B cell (primary cell): ENCODE data around the gene RPTOR. TPM values are rescaled to one million over a fixed set of nuclear protein-coding genes. Genes with fewer than 3 reads are reported as not detected.

ENCODE experiments used
- ATAC-seq: fragments of 200-7000 bp; cut with Tn5 transposase; one replicate; pipeline ENCODE4 v1.10.0; 2021; ENCODE audit warnings: low read depth, mild to moderate bottlenecking, moderate number of reproducible peaks, moderate library complexity
- CTCF ChIA-PET: fragments of 350-600 bp; sonication (Branson Sonifier 250); formaldehyde crosslinking; loops from one replicate; lab custom pipeline; 2021; ENCODE audit warnings: antibody characterized with exemption, inconsistent platforms; lab: Charles Lee
- POLR2A ChIA-PET: fragments of 350-600 bp; sonication (Branson Sonifier 250); formaldehyde crosslinking; loops from one replicate; lab custom pipeline; 2021; ENCODE audit warnings: antibody characterized with exemption; lab: Charles Lee
- DNase-seq: peaks from one replicate; pipeline ENCODE4 v3.0.0; 2013
- H2AFZ ChIP-seq: 2 replicates; pipeline ENCODE4 v1.6.1; 2012; ENCODE audit warnings: mild to moderate bottlenecking, low read depth, low read length; ENCODE audit not compliant: insufficient read depth, poor library complexity, severe bottlenecking
- H3K27ac ChIP-seq, 2 donors: 1 replicate in 1 of 2; 2 replicates in 1 of 2; pipeline ENCODE4 v1.5.1; 2012 to 2013; ENCODE audit warnings: low read length in 2 of 2, mild to moderate bottlenecking in 2 of 2, moderate library complexity in 1 of 2
- H3K27me3 ChIP-seq, 4 experiments: fragments of 200-600 bp in 1 of 4; sonication (generic) in 1 of 4; replicated peaks in 1 of 4; 1 replicate in 2 of 4; 2 replicates in 2 of 4; pipeline versions ENCODE4 v1.6.1 to v1.7.0; 2013 to 2016; ENCODE audit warnings: low read length in 3 of 4, mild to moderate bottlenecking in 2 of 4, mixed read lengths in 1 of 4, moderate library complexity in 1 of 4; ENCODE audit not compliant: insufficient read depth in 4 of 4, control insufficient read depth in 3 of 4; ENCODE audit errors: control extremely low read depth in 1 of 4
- H3K36me3 ChIP-seq, 2 experiments: replicated peaks in 1 of 2; 1 replicate in 1 of 2; 2 replicates in 1 of 2; pipeline versions ENCODE4 v1.6.1 to v1.7.1; 2013; ENCODE audit warnings: low read length in 1 of 2; ENCODE audit not compliant: insufficient read depth in 2 of 2, control insufficient read depth in 1 of 2; ENCODE audit errors: control extremely low read depth in 1 of 2, extremely low read depth in 1 of 2
- H3K4me1 ChIP-seq, 2 donors: fragments of 200-600 bp in 1 of 2; sonication (generic) in 1 of 2; 1 replicate in 1 of 2; 2 replicates in 1 of 2; pipeline versions ENCODE4 v1.5.1 to v1.6.1; 2013 to 2017; ENCODE audit warnings: low read length in 2 of 2; ENCODE audit not compliant: control insufficient read depth in 2 of 2, insufficient read depth in 2 of 2
- H3K4me2 ChIP-seq: replicated peaks from 2 replicates; pipeline ENCODE3; 2012; ENCODE audit warnings: mild to moderate bottlenecking, low read depth, low read length; ENCODE audit not compliant: poor library complexity, severe bottlenecking
- H3K4me3 ChIP-seq, 5 experiments: fragments of 200-600 bp in 1 of 5; sonication (generic) in 1 of 5; 1 replicate in 3 of 5; 2 replicates in 2 of 5; pipeline versions ENCODE4 v1.5.1 to v1.7.0; 2011 to 2016; ENCODE audit warnings: low read length in 4 of 5, mild to moderate bottlenecking in 4 of 5, low read depth in 2 of 5, control low read depth in 1 of 5, moderate library complexity in 1 of 5; ENCODE audit not compliant: insufficient read depth in 1 of 5; ENCODE audit errors: control extremely low read depth in 1 of 5, extremely low read depth in 1 of 5
- H3K79me2 ChIP-seq: fragments of 200-600 bp; sonication (generic); one replicate; pipeline ENCODE4 v1.6.0; 2016; ENCODE audit warnings: low read length; ENCODE audit not compliant: control insufficient read depth, insufficient read depth
- H3K9ac ChIP-seq: fragments of 200-600 bp; sonication (generic); 2 replicates; pipeline ENCODE4 v1.6.1; 2017; ENCODE audit warnings: mild to moderate bottlenecking, low read length, moderate library complexity
- H3K9me3 ChIP-seq, 3 donors: one replicate each; pipeline versions ENCODE4 v1.6.1 to v1.7.1; 2013; ENCODE audit warnings: low read length in 2 of 3; ENCODE audit not compliant: control insufficient read depth in 2 of 3, insufficient read depth in 1 of 3; ENCODE audit errors: control extremely low read depth in 1 of 3
- H4K20me1 ChIP-seq: 2 replicates; pipeline ENCODE4 v1.6.0; 2012; ENCODE audit warnings: mild to moderate bottlenecking, low read length; ENCODE audit not compliant: insufficient read depth, control insufficient read depth, poor library complexity, severe bottlenecking
- H3K27ac Mint-ChIP-seq: one replicate; pipeline ENCODE4 v1.8.0; 2021; ENCODE audit warnings: mixed read lengths
- H3K27me3 Mint-ChIP-seq: one replicate; pipeline ENCODE4 v1.8.0; 2021; ENCODE audit warnings: mixed read lengths
- H3K4me1 Mint-ChIP-seq: one replicate; pipeline ENCODE4 v1.8.0; 2021; ENCODE audit warnings: mixed read lengths
- H3K4me3 Mint-ChIP-seq: one replicate; pipeline ENCODE4 v1.8.0; 2021; ENCODE audit warnings: mixed read lengths
- H3K9me3 Mint-ChIP-seq: one replicate; pipeline ENCODE4 v1.8.0; 2022; ENCODE audit warnings: mixed read lengths; ENCODE audit not compliant: insufficient read depth
- CTCF ChIP-seq: fragments of 200-600 bp; IDR thresholded peaks from one replicate; pipeline ENCODE4 v1.8.0; 2022; ENCODE audit warnings: antibody characterized with exemption, mild to moderate bottlenecking
- EZH2 ChIP-seq: IDR thresholded peaks from 2 replicates; pipeline ENCODE4 v1.6.1; 2012; ENCODE audit warnings: borderline replicate concordance, low read depth, mild to moderate bottlenecking, moderate library complexity, low read length; ENCODE audit not compliant: insufficient read depth, poor library complexity, severe bottlenecking
- WGBS: methylation state at CpG from one replicate; pipeline ENCODE4 v1.1.5; 2013; ENCODE audit warnings: missing lambda C conversion rate; ENCODE audit not compliant: insufficient coverage; 5-methylcytosine and 5-hydroxymethylcytosine counted together
- intact Hi-C: fragments of 100-400 bp; cut with micrococcal nuclease; formaldehyde crosslinking; loops from one replicate; pipeline ENCODE4 v1.10.0; 2022
- polyA plus RNA-seq: library from polyadenylated mRNA; depleted of rRNA; stranded (reverse); fragments of >200 nt; gene quantifications from 2 replicates; pipeline ENCODE4 v1.2.3, GENCODE V29; 2012
- total RNA-seq, 2 donors: library from RNA; stranded (reverse); fragments of 120-200 nt in 1 of 2; gene quantifications; 1 replicate in 1 of 2; 2 replicates in 1 of 2; pipeline versions ENCODE4 v1.2.3 to v1.2.4, GENCODE V29; 2013 to 2022

RPTOR gene
- total and polyA plus RNA-seq, 2 donors (not counting 1 experiment from before 2014, with no cell fraction given) = 13.4 to 58.8 TPM

GRCh38 chr17:80598813-80599545 is 54.3 kb downstream of the RPTOR start:
- Histone ChIP-seq H3K4me2 (no peak overlapping the region), H3K9ac (no peak overlapping the region), H3K4me3 (no peak overlapping the region), H3K27me3 (no peaks in the 10 kb centered on the region), H3K9me3 (no peaks in the 10 kb centered on the region), H4K20me1 (peaks cover 67% of the 10 kb centered on the region), H3K27ac (no peak overlapping the region), H2AFZ (no peak overlapping the region), H3K79me2 (peaks cover 83% of the 10 kb centered on the region), H3K4me1 (peaks cover 5 to 9% of the 10 kb centered on the region in 2 donors), H3K36me3 (no peaks in the 10 kb centered on the region)
- H3K27ac Mint-ChIP-seq = no peak overlapping the region
- no peak for DNase-seq
- CTCF ChIA-PET = interaction anchor here (0.6 to 1.0 kb wide), 3 partner anchors 24 to 103 kb away, joined by 3 read pairs; no protein-coding TSS in a partner anchor
- no peak for ATAC-seq
- H3K4me1 Mint-ChIP-seq = peaks cover 36% of the 10 kb centered on the region
- POLR2A ChIA-PET = no interaction called here
- no peaks in the 10 kb centered on the region for H3K9me3 Mint-ChIP-seq
- intact Hi-C loops = no loop called here
- H3K4me3 Mint-ChIP-seq = no peak overlapping the region
- WGBS = 96% methylated on average over 9 of the region's 9 CpGs
- H3K27me3 Mint-ChIP-seq = no peaks in the 10 kb centered on the region
- no peak for TF ChIP-seq CTCF
- no peak for TF ChIP-seq EZH2

- Histone ChIP-seq H3K4me2 (no peak overlapping the region), H3K9ac (no peak overlapping the region), H3K27ac (no peak overlapping the region), H2AFZ (no peak overlapping the region), H3K4me1 (peaks cover 5 to 9% of the 10 kb centered on the region in 2 donors), H4K20me1 (peaks cover 70% of the 10 kb centered on the region), H3K79me2 (peaks cover 79% of the 10 kb centered on the region), H3K36me3 (no peaks in the 10 kb centered on the region), H3K4me3 (no peak overlapping the region), H3K27me3 (no peaks in the 10 kb centered on the region), H3K9me3 (no peaks in the 10 kb centered on the region)
- Mint-ChIP-seq H3K27me3 (no peaks in the 10 kb centered on the region), H3K4me1 (peaks cover 41% of the 10 kb centered on the region), H3K4me3 (no peak overlapping the region), H3K27ac (no peak overlapping the region), H3K9me3 (no peaks in the 10 kb centered on the region)
- 67% methylated on average over 8 of the region's 8 CpGs for WGBS
- ChIA-PET CTCF (interaction anchor here (1.0 kb wide), 1 partner anchor 24 kb away, joined by 3 read pairs; no protein-coding TSS in a partner anchor), POLR2A (no interaction called here)
- intact Hi-C loops = no loop called here
- no peak for TF ChIP-seq CTCF
- no peak for TF ChIP-seq EZH2
- no peak for DNase-seq
- no peak for ATAC-seq
These were observed 55.1 kb downstream of the RPTOR start for GRCh38 chr17:80599546-80600305.
